ENCODE results near the gene SLC44A5.

SLC44A5 gene

GRCh38 chr1:75589637-75590036, 21.3 kb downstream of the SLC44A5 start:
- H3K4me3 ChIP-seq (replicated peaks in 1 of 2; ENCODE audit: low read depth in 2 of 2, low read length in 2 of 2) = no peak overlapping the region
- no peak for DNase-seq (ENCODE audit: low read depth in 2 of 2)
- TF ChIP-seq, protein P1, sequence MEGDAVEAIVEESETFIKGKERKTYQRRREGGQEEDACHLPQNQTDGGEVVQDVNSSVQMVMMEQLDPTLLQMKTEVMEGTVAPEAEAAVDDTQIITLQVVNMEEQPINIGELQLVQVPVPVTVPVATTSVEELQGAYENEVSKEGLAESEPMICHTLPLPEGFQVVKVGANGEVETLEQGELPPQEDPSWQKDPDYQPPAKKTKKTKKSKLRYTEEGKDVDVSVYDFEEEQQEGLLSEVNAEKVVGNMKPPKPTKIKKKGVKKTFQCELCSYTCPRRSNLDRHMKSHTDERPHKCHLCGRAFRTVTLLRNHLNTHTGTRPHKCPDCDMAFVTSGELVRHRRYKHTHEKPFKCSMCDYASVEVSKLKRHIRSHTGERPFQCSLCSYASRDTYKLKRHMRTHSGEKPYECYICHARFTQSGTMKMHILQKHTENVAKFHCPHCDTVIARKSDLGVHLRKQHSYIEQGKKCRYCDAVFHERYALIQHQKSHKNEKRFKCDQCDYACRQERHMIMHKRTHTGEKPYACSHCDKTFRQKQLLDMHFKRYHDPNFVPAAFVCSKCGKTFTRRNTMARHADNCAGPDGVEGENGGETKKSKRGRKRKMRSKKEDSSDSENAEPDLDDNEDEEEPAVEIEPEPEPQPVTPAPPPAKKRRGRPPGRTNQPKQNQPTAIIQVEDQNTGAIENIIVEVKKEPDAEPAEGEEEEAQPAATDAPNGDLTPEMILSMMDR (IDR thresholded peaks at IDR 0.05; ENCODE audit: low read depth, low read length) = no peak

DNA sequence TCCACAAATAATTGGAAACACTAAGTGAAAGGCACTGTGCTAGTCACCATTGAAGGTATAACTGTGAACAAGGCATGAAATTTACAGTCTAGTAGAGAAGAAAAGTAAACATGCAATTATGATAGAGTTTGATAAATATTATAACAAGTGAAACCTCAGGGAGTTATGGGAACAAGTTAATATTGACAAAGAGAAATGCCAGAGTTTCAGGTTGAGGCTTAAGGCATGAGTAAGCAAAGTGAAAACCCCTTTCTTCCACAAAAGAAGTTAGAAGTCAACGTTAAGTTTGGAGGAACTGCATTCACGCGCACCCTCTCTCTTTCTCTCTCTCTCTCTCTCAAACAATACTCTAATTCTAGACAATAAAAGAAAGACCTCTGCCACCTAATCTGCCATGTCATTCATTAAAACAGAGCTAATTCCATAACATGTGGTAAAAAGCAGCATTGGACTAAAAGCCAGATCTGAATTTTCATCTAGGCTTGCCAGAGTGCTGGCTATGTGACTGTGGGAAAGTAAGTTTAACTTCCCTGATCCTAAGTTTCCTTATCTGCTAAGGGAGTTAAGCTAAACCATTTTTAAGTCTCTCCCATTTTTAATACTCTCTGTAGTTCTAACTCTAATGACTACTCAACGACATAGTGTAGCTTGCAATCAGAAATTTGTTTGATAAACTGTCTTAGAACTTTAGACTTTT, 22.0 kb downstream of the SLC44A5 start:
- no peak for DNase-seq (ENCODE audit: low read depth in 2 of 2)
- no peak overlapping the region for H3K4me3 ChIP-seq (replicated peaks in 1 of 2; ENCODE audit: low read depth in 2 of 2, low read length in 2 of 2)
- TF ChIP-seq, protein P1 (IDR thresholded peaks at IDR 0.05; ENCODE audit: low read depth, low read length) = no peak

- DNase-seq (ENCODE audit: low read depth in 2 of 2) = no peak
- H3K4me3 ChIP-seq (replicated peaks in 1 of 2; ENCODE audit: low read depth in 2 of 2, low read length in 2 of 2) = no peak overlapping the region
- TF ChIP-seq, protein P1 (IDR thresholded peaks at IDR 0.05; ENCODE audit: low read depth, low read length) = no peak
Measured at GRCh38 chr1:75587692-75588091, 23.2 kb downstream of the SLC44A5 start.

- TF ChIP-seq, protein P1 (IDR thresholded peaks at IDR 0.05; ENCODE audit: low read depth, low read length) = no peak
- no peak overlapping the region for H3K4me3 ChIP-seq (replicated peaks in 1 of 2; ENCODE audit: low read depth in 2 of 2, low read length in 2 of 2)
- DNase-seq (ENCODE audit: low read depth in 2 of 2) = no peak
Measured at GRCh38 chr1:75583282-75583681, 27.6 kb downstream of the SLC44A5 start.

DNA sequence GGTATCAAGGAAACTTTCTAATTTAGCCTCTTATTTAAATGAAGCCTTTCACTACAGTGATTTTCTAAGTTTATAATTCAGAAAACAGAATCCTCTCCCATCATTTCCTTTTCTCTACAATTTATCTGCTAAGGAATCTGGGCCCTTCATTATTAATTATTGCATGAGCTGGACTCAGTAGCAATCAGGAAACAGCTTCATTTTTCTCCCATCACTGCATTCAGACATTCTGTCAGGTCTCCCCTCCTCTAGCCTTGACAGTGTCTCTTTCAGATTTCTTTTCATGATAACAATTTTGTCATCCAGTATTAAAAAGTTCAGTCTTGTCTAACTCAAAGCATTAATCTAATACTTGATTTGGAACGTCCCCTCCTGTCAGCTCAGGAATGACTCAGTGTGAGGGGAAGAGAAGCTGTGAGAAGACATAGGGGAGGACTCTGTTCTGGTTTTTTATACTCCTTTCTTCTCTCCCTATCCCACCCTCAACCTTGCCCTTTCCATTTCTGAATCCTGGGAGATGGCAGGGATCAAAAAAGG, 28.1 kb downstream of the SLC44A5 start:
- DNase-seq (ENCODE audit: low read depth in 2 of 2) = peak in 1 of 2 donors; percentile 17
- TF ChIP-seq, protein P1 (IDR thresholded peaks at IDR 0.05; ENCODE audit: low read depth, low read length) = no peak
- no peak overlapping the region for H3K4me3 ChIP-seq (replicated peaks in 1 of 2; ENCODE audit: low read depth in 2 of 2, low read length in 2 of 2)

- TF ChIP-seq, protein P1 (IDR thresholded peaks at IDR 0.05; ENCODE audit: low read depth, low read length) = no peak
- DNase-seq (ENCODE audit: low read depth in 2 of 2) = peak; percentile 1 to 38
- H3K4me3 ChIP-seq (replicated peaks in 1 of 2; ENCODE audit: low read depth in 2 of 2, low read length in 2 of 2) = no peak overlapping the region
Measured at GRCh38 chr1:75579046-75579445, 31.9 kb downstream of the SLC44A5 start.
